HepG2 (cell line): ENCODE results near the gene CYP4F8. TPM values are rescaled to one million over a fixed set of nuclear protein-coding genes. Genes with fewer than 3 reads are reported as not detected.

ENCODE experiments used
- ATAC-seq: fragments of 200-7000 bp; cut with Tn5 transposase; 3 replicates; pipeline ENCODE4 v1.9.1; 2020; ENCODE audit warnings: mild to moderate bottlenecking, moderate library complexity
- BruUV-seq: library from RNA; stranded (reverse); fragments of 400-500 nt; replicated peaks from 2 replicates; lab custom pipeline; 2021; lab: Mats Ljungman, UMichigan
- CTCF ChIA-PET: fragments of 300-600 bp; formaldehyde crosslinking; extraction: SDS; loops from one replicate; lab custom pipeline; 2021; ENCODE audit warnings: low total read pairs, inconsistent platforms, low intra/inter-chr PET ratio; lab: Yijun Ruan, JAX
- POLR2A ChIA-PET: fragments of 350-600 bp; sonication (Branson Sonifier 250); formaldehyde crosslinking; loops from one replicate; lab custom pipeline; 2020; ENCODE audit warnings: antibody characterized with exemption, inconsistent platforms; lab: Yijun Ruan, JAX
- DNase-seq: peaks from one replicate; pipeline ENCODE4 v3.0.0-alpha.2; 2015; ENCODE audit warnings: low spot score
- FAIRE-seq: peaks from 3 replicates; lab custom pipeline; 2011; peaks lifted over from hg19 to GRCh38; lab: Jason Lieb, UNC
- H2AFZ ChIP-seq: one replicate; pipeline ENCODE4 v1.6.1; 2011; ENCODE audit warnings: low read length, inconsistent platforms
- H3K27ac ChIP-seq: fragments of 300-600 bp; 3 replicates; pipeline ENCODE4 v1.8.0; 2011; ENCODE audit warnings: mixed run types, mild to moderate bottlenecking, mixed read lengths, low read length, inconsistent platforms; ENCODE audit not compliant: insufficient read depth; ENCODE audit errors: extremely low read length
- H3K27me3 ChIP-seq, 2 experiments: fragments of 200-600 bp in 1 of 2; 2 replicates in 1 of 2; 3 replicates in 1 of 2; pipeline versions ENCODE4 v1.6.0 to v1.8.0; 2011; ENCODE audit warnings: low read length in 2 of 2, mild to moderate bottlenecking in 2 of 2, moderate library complexity in 2 of 2, inconsistent platforms in 1 of 2; ENCODE audit not compliant: insufficient read depth in 2 of 2, control insufficient read depth in 1 of 2
- H3K36me3 ChIP-seq, 2 experiments: fragments of 200-600 bp in 1 of 2; replicated peaks in 1 of 2; 2 replicates in 1 of 2; 3 replicates in 1 of 2; pipeline versions ENCODE4 v1.5.1 to v1.8.0; 2011; ENCODE audit warnings: low read length in 2 of 2, inconsistent platforms in 1 of 2; ENCODE audit not compliant: insufficient read depth in 2 of 2, control insufficient read depth in 1 of 2
- H3K4me1 ChIP-seq: 2 replicates; pipeline ENCODE4 v1.5.1; 2012; ENCODE audit warnings: low read length, inconsistent platforms; ENCODE audit not compliant: insufficient read depth
- H3K4me2 ChIP-seq: 2 replicates; pipeline ENCODE4 v1.6.0; 2011; ENCODE audit warnings: low read depth, low read length, inconsistent platforms
- H3K4me3 ChIP-seq, 3 experiments: fragments of 200-600 bp in 1 of 3; sonication (generic), shearing (Covaris generic) in 1 of 3; replicated peaks in 1 of 3; 2 replicates each; pipeline ENCODE4 v1.5.1; 2011 to 2016; ENCODE audit warnings: low read length in 3 of 3, inconsistent platforms in 2 of 3, low read depth in 2 of 3, mild to moderate bottlenecking in 2 of 3, control low read depth in 1 of 3, mixed read lengths in 1 of 3; ENCODE audit not compliant: insufficient read depth in 1 of 3
- H3K79me2 ChIP-seq: one replicate; pipeline ENCODE4 v1.6.1; 2011; ENCODE audit warnings: low read length, inconsistent platforms; ENCODE audit not compliant: insufficient read depth
- H3K9ac ChIP-seq: 2 replicates; pipeline ENCODE4 v1.6.0; 2011; ENCODE audit warnings: mild to moderate bottlenecking, low read depth, low read length, inconsistent platforms; ENCODE audit not compliant: insufficient read depth
- H3K9me3 ChIP-seq: 2 replicates; pipeline ENCODE4 v1.5.1; 2012; ENCODE audit warnings: mild to moderate bottlenecking, low read length
- H4K20me1 ChIP-seq: 2 replicates; pipeline ENCODE4 v1.6.0; 2011; ENCODE audit warnings: inconsistent platforms, mild to moderate bottlenecking, low read length, moderate library complexity; ENCODE audit not compliant: insufficient read depth
- CSRNP1 ChIP-seq: sonication (generic); formaldehyde crosslinking; IDR thresholded peaks from 2 replicates; pipeline ENCODE4 v1.8.1; 2023; ENCODE audit warnings: mild to moderate bottlenecking, missing genetic modification reagents
- KDM2A ChIP-seq: sonication (generic); formaldehyde crosslinking; IDR thresholded peaks from 2 replicates; pipeline ENCODE4 v1.4.0; 2020; ENCODE audit warnings: low read depth, missing genetic modification reagents, borderline replicate concordance
- MAX ChIP-seq: IDR thresholded peaks from 2 replicates; pipeline ENCODE4 v1.6.1; 2012; ENCODE audit warnings: inconsistent platforms
- NR2C2 ChIP-seq: sonication (generic); formaldehyde crosslinking; IDR thresholded peaks from 2 replicates; pipeline ENCODE4 v1.4.0; 2020; ENCODE audit warnings: missing genetic modification reagents, mild to moderate bottlenecking, moderate library complexity, borderline replicate concordance
- PHF5A ChIP-seq: IDR thresholded peaks from one replicate; pipeline ENCODE4 v1.6.1; 2018; ENCODE audit warnings: low read depth, missing genetic modification reagents; ENCODE audit not compliant: unreplicated experiment
- TAF1 ChIP-seq: sonication (generic); formaldehyde crosslinking; IDR thresholded peaks from 2 replicates; pipeline ENCODE4 v1.4.0; 2020; ENCODE audit warnings: missing genetic modification reagents
- TARDBP ChIP-seq: sonication (generic); formaldehyde crosslinking; IDR thresholded peaks from 2 replicates; pipeline ENCODE4 v1.8.0; 2022; ENCODE audit warnings: mild to moderate bottlenecking, missing genetic modification reagents
- ZNF562 ChIP-seq: sonication (generic); formaldehyde crosslinking; IDR thresholded peaks from 2 replicates; pipeline ENCODE4 v1.8.0; 2022; ENCODE audit warnings: missing genetic modification reagents, borderline replicate concordance
- ZNF724P ChIP-seq: sonication (generic); formaldehyde crosslinking; IDR thresholded peaks from 2 replicates; pipeline ENCODE4 v1.8.0; 2022; ENCODE audit warnings: missing genetic modification reagents, borderline replicate concordance
- WGBS: methylation state at CpG from one replicate; pipeline ENCODE4 v1.1.6; 2017; ENCODE audit warnings: low lambda C conversion rate; 5-methylcytosine and 5-hydroxymethylcytosine counted together
- in situ Hi-C: cut with HindIII; loops from 2 replicates; pipeline ENCODE4 v1.10.0; 2017; ENCODE audit warnings: low pct_unique_long_range_greater_than_20kb; ENCODE audit not compliant: extremely low pct_ligation_motif_present
- intact Hi-C: fragments of 100-400 bp; cut with micrococcal nuclease; formaldehyde crosslinking; loops from one replicate; pipeline ENCODE4 v1.10.0; 2022; ENCODE audit not compliant: unreplicated experiment
- polyA plus RNA-seq, 8 experiments: library from polyadenylated mRNA; depleted of rRNA in 3 of 8; stranded (reverse) in 7 of 8; unstranded in 1 of 8; fragments of >200 nt; fragmentation: Illumina TruSeq in 4 of 8; extraction: Trizol in 4 of 8; gene quantifications; 2 replicates each; pipeline versions ENCODE4 v1.2.1 to v1.2.3, GENCODE V29; 2011 to 2016; ENCODE audit warnings: low read depth in 4 of 8, missing spikeins in 1 of 8, mixed read lengths in 1 of 8; ENCODE audit not compliant: insufficient read depth in 1 of 8
- total RNA-seq, 5 experiments: library from RNA; depleted of rRNA; stranded (reverse); fragments of >200 nt; fragmentation: Illumina TruSeq; extraction: Trizol; gene quantifications; 2 replicates each; pipeline ENCODE4 v1.2.3, GENCODE V29; 2016; ENCODE audit warnings: low read depth in 1 of 5
- TF ChIP-seq, protein P1 (sequence below), 2 experiments: fragments of 450-650 bp in 1 of 2; sonication (generic) in 1 of 2; formaldehyde crosslinking in 1 of 2; IDR thresholded peaks; 2 replicates each; pipeline versions ENCODE4 v1.6.1 to v1.8.0; 2016 to 2022; ENCODE audit warnings: antibody characterized with exemption in 1 of 2, mild to moderate bottlenecking in 1 of 2, missing genetic modification reagents in 1 of 2

The CYP4F8 gene
- total and polyA plus RNA-seq, 2 of the 13 experiments (the other 11 are each of a cell fraction or from before 2014, with no cell fraction given), result not detected

DNA sequence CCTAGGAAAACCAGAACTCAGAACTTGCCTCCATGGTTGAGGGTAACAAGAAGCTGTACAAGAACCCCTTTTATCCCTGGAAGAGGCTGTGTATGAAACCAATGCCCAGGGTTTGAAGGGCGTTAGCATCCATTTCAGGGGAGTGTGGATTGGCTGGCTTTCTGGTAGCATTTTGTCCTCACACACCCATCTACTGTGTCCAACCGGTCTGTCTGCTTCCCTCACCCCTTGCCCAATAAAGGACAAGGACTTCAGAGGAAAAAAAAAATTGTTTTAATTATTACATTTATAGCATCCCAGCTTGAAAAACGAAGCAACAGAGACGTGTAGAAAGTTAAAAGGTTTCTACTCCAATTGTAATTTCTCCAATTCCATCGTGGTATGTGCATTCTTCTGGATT, 2.7 kb upstream of the CYP4F8 start:
- Histone ChIP-seq H2AFZ (no peak overlapping the region), H3K27ac (no peak overlapping the region), H3K4me3 (no peak overlapping the region), H3K9me3 (no peaks in the 10 kb centered on the region), H4K20me1 (no peaks in the 10 kb centered on the region), H3K9ac (no peak overlapping the region), H3K27me3 (no peaks in the 10 kb centered on the region; a peak in 1 of 5 replicates), H3K79me2 (no peaks in the 10 kb centered on the region), H3K4me1 (peaks cover 13% of the 10 kb centered on the region), H3K4me2 (no peak overlapping the region), H3K36me3 (no peaks in the 10 kb centered on the region)
- in situ Hi-C loops (no loop called here), intact Hi-C loops (no loop called here)
- ChIA-PET POLR2A (no interaction called here), CTCF (no interaction called here)
- ATAC-seq (no peak), FAIRE-seq (no peak), DNase-seq (no peak)
- under 1% methylated on average over 5 of the region's 5 CpGs for WGBS
- BruUV-seq, result no TSS peak
- TF ChIP-seq PHF5A (CRISPR knock-in tag) (no peak), ZNF562 (CRISPR knock-in tag) (no peak), KDM2A (CRISPR knock-in tag) (no peak), ZNF724P (CRISPR knock-in tag) (no peak), MAX (no peak), CSRNP1 (CRISPR knock-in tag) (no peak), TARDBP (CRISPR knock-in tag) (no peak), TAF1 (CRISPR knock-in tag) (no peak), NR2C2 (CRISPR knock-in tag) (no peak)
- TF ChIP-seq, protein P1, sequence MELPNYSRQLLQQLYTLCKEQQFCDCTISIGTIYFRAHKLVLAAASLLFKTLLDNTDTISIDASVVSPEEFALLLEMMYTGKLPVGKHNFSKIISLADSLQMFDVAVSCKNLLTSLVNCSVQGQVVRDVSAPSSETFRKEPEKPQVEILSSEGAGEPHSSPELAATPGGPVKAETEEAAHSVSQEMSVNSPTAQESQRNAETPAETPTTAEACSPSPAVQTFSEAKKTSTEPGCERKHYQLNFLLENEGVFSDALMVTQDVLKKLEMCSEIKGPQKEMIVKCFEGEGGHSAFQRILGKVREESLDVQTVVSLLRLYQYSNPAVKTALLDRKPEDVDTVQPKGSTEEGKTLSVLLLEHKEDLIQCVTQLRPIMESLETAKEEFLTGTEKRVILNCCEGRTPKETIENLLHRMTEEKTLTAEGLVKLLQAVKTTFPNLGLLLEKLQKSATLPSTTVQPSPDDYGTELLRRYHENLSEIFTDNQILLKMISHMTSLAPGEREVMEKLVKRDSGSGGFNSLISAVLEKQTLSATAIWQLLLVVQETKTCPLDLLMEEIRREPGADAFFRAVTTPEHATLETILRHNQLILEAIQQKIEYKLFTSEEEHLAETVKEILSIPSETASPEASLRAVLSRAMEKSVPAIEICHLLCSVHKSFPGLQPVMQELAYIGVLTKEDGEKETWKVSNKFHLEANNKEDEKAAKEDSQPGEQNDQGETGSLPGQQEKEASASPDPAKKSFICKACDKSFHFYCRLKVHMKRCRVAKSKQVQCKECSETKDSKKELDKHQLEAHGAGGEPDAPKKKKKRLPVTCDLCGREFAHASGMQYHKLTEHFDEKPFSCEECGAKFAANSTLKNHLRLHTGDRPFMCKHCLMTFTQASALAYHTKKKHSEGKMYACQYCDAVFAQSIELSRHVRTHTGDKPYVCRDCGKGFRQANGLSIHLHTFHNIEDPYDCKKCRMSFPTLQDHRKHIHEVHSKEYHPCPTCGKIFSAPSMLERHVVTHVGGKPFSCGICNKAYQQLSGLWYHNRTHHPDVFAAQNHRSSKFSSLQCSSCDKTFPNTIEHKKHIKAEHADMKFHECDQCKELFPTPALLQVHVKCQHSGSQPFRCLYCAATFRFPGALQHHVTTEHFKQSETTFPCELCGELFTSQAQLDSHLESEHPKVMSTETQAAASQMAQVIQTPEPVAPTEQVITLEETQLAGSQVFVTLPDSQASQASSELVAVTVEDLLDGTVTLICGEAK (IDR thresholded peaks at IDR 0.05), result no peak
- TF ChIP-seq, protein P1 (CRISPR knock-in tag; IDR thresholded peaks at IDR 0.05), result no peak
